ENCODE measurements around the gene BCAP31.

GRCh38 chrX:153688071-153688470 lies 36.1 kb downstream of the BCAP31 start:
- TF ChIP-seq, protein P1, sequence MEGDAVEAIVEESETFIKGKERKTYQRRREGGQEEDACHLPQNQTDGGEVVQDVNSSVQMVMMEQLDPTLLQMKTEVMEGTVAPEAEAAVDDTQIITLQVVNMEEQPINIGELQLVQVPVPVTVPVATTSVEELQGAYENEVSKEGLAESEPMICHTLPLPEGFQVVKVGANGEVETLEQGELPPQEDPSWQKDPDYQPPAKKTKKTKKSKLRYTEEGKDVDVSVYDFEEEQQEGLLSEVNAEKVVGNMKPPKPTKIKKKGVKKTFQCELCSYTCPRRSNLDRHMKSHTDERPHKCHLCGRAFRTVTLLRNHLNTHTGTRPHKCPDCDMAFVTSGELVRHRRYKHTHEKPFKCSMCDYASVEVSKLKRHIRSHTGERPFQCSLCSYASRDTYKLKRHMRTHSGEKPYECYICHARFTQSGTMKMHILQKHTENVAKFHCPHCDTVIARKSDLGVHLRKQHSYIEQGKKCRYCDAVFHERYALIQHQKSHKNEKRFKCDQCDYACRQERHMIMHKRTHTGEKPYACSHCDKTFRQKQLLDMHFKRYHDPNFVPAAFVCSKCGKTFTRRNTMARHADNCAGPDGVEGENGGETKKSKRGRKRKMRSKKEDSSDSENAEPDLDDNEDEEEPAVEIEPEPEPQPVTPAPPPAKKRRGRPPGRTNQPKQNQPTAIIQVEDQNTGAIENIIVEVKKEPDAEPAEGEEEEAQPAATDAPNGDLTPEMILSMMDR (IDR thresholded peaks at IDR 0.05) = no peak
- TF ChIP-seq POLR2A (IDR thresholded peaks at IDR 0.05) = no peak

Measured in heart left ventricle (tissue), 13 donors.